Transverse colon (tissue), 4 donors: ENCODE results near the gene SELENON. TPM values are rescaled to one million over a fixed set of nuclear protein-coding genes. Genes with fewer than 3 reads are reported as not detected.
A peak's percentile ranks its signal among the peaks of the same experiment; 100 is the strongest.

Experiments used
- DNase-seq: peaks from one replicate; pipeline ENCODE4 v3.0.0-alpha.2; 2019
- H3K27ac ChIP-seq, 4 donors: fragments of 200-600 bp; sonication (generic); 2 replicates each; pipeline ENCODE4 v1.5.1; 2016 to 2018; ENCODE audit warnings: inconsistent platforms in 4 of 4
- H3K27me3 ChIP-seq: fragments of 200-600 bp; sonication (generic); 2 replicates; pipeline ENCODE4 v1.5.1; 2017; ENCODE audit warnings: inconsistent platforms
- H3K36me3 ChIP-seq, 4 donors: fragments of 200-600 bp; sonication (generic); 2 replicates each; pipeline ENCODE4 v1.5.1; 2017 to 2019; ENCODE audit warnings: inconsistent platforms in 4 of 4
- H3K4me1 ChIP-seq, 4 donors: fragments of 200-600 bp; sonication (generic); 2 replicates each; pipeline ENCODE4 v1.5.1; 2017 to 2020; ENCODE audit warnings: inconsistent platforms in 4 of 4
- H3K4me3 ChIP-seq, 4 donors: fragments of 200-600 bp; sonication (generic); 1 replicate in 1 of 4; 2 replicates in 3 of 4; pipeline versions ENCODE4 v1.5.1 to v1.6.1; 2017 to 2019; ENCODE audit warnings: inconsistent platforms in 4 of 4
- H3K9me3 ChIP-seq, 2 donors: fragments of 200-600 bp; sonication (generic); 2 replicates each; pipeline ENCODE4 v1.5.1; 2017 to 2019; ENCODE audit warnings: inconsistent platforms in 2 of 2
- EP300 ChIP-seq: sonication (generic); formaldehyde crosslinking; IDR thresholded peaks from one replicate; pipeline ENCODE4 v1.6.1; 2017; ENCODE audit warnings: antibody characterized with exemption, low read depth
- POLR2A ChIP-seq: fragments of 450-650 bp; IDR thresholded peaks from one replicate; pipeline ENCODE4 v1.6.1; 2016; ENCODE audit warnings: antibody characterized with exemption, mild to moderate bottlenecking, moderate library complexity
- POLR2AphosphoS5 ChIP-seq, 3 donors: sonication (generic); formaldehyde crosslinking; IDR thresholded peaks; one replicate each; pipeline ENCODE4 v1.6.1; 2016; ENCODE audit warnings: antibody characterized with exemption in 3 of 3
- WGBS, 2 donors: methylation state at CpG; one replicate each; pipeline ENCODE4 v1.1.5; 2018; ENCODE audit warnings: low coverage in 1 of 2; 5-methylcytosine and 5-hydroxymethylcytosine counted together
- in situ Hi-C, 4 donors: fragments of 200-750 bp; cut with MboI; loops; one replicate each; pipeline versions ENCODE4 v1.15.0 to v1.15.1; 2017; ENCODE audit warnings: low sequenced_read_pairs in 3 of 4, low pct_ligation_motif_present in 1 of 4, low pct_unique_long_range_greater_than_20kb in 1 of 4
- intact Hi-C: fragments of 100-400 bp; cut with DNase I; formaldehyde crosslinking; loops from one replicate; pipeline ENCODE4 v1.15.1; 2023; ENCODE audit warnings: low total_unique reads
- total RNA-seq, 4 donors: library from RNA; depleted of rRNA; stranded (reverse); fragments of >200 nt; gene quantifications; one replicate each; pipeline ENCODE4 v1.1.0, GENCODE V29; 2016
- TF ChIP-seq, protein P1 (sequence below), 5 experiments: fragments of 200-600 bp in 3 of 5; fragments of 450-650 bp in 2 of 5; sonication (generic) in 3 of 5; IDR thresholded peaks; 1 replicate in 2 of 5; 2 replicates in 3 of 5; pipeline ENCODE4 v1.5.1; 2016 to 2017; ENCODE audit warnings: antibody characterized with exemption in 5 of 5, inconsistent platforms in 3 of 5, mild to moderate bottlenecking in 2 of 5, moderate library complexity in 1 of 5

Gene SELENON
- total RNA-seq, 4 donors from 2014 or later, result 17.1 to 68.1 (median 24.4) TPM

DNA sequence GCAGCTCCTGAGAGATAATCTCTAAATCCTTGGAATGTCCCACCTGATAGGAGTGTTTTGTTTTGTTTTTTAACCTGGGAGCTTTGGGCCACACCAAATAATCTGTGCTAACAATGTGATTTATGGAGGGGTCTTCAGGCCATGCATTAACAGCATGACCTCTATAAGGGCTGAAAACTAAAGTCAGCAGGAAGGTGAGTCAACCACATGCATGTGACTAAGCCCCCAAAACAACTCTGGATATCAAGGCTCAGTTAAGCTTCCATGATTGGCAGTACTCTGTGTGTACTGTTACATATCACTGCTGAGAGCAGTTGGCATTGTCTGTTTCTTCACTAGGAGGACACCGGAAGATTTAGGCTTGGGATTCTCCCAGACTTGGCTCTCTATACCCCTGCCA, 48.5 kb downstream of the SELENON start:
- in situ Hi-C loops (no loop called here), intact Hi-C loops (no loop called here)
- DNase-seq, result no peak
- Histone ChIP-seq H3K4me3 (no peak overlapping the region), H3K4me1 (no peaks in the 10 kb centered on the region), H3K27ac (no peak overlapping the region), H3K36me3 (no peaks in the 10 kb centered on the region), H3K9me3 (no peaks in the 10 kb centered on the region), H3K27me3 (no peaks in the 10 kb centered on the region)
- TF ChIP-seq POLR2AphosphoS5 (IDR thresholded peaks at IDR 0.05) (no peak), POLR2A (no peak), EP300 (no peak)
- TF ChIP-seq, protein P1, sequence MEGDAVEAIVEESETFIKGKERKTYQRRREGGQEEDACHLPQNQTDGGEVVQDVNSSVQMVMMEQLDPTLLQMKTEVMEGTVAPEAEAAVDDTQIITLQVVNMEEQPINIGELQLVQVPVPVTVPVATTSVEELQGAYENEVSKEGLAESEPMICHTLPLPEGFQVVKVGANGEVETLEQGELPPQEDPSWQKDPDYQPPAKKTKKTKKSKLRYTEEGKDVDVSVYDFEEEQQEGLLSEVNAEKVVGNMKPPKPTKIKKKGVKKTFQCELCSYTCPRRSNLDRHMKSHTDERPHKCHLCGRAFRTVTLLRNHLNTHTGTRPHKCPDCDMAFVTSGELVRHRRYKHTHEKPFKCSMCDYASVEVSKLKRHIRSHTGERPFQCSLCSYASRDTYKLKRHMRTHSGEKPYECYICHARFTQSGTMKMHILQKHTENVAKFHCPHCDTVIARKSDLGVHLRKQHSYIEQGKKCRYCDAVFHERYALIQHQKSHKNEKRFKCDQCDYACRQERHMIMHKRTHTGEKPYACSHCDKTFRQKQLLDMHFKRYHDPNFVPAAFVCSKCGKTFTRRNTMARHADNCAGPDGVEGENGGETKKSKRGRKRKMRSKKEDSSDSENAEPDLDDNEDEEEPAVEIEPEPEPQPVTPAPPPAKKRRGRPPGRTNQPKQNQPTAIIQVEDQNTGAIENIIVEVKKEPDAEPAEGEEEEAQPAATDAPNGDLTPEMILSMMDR (IDR thresholded peaks at IDR 0.05), result no peak
- 77% methylated on average over 1 of the region's 1 CpG; no CpG with 5 or more reads in 1 of the 2 donors for WGBS, 2 donors

DNA sequence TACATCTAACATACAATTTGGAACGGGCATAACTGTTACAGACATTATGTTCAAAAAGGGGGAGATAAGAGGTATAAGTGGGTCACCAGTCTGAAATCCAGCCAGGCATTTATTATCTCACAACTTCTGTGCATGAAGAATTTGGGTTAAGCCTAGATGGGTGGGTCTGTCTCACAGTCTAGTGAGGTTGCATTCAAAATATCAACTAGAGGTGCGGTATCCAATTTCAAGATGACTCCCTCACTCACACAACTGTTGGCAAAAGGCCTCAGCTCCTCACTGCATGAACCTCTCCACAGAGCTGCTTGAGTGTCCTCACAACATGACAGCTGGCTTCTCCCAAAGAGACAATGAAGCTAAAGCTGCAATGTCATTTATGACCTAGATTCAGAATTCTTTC, 54.6 kb downstream of the SELENON start:
- Histone ChIP-seq H3K4me3 (no peak overlapping the region), H3K9me3 (no peaks in the 10 kb centered on the region), H3K27ac (no peak overlapping the region), H3K36me3 (no peaks in the 10 kb centered on the region), H3K27me3 (no peaks in the 10 kb centered on the region), H3K4me1 (peaks cover 6 to 11% (median 7%) of the 10 kb centered on the region in 4 donors)
- intact Hi-C loops, result no loop called here
- in situ Hi-C loops, result no loop called here
- TF ChIP-seq, protein P1 (IDR thresholded peaks at IDR 0.05), result no peak
- no peak for TF ChIP-seq EP300
- no peak for TF ChIP-seq POLR2A
- TF ChIP-seq POLR2AphosphoS5 (IDR thresholded peaks at IDR 0.05), result no peak
- DNase-seq, result no peak
- WGBS, 2 donors, result 89 to 95% methylated on average over 1 to 2 of the region's 2 CpGs

DNA sequence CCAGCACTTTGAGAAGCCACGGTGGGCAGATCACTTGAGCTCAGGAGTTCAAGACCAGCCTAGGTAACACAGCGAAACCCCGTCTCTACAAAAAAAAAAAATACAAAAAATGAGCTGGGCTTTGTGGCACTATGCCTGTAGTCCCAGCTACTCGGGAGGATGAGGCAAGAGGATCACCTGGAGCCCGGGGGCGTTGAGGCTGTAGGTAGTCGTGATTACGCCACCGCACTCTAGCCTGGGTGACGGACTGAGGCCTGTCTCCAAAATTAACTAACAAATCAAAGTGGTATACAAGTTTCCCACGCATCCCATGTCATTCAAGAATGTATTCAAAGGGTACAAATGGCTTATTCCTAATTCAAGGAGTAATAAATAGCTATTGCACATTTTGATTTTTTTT, 56.9 kb downstream of the SELENON start:
- peaks cover 6 to 26% (median 16%) of the 10 kb centered on the region in 4 donors for H3K4me1 ChIP-seq
- H3K36me3 ChIP-seq, result no peaks in the 10 kb centered on the region
- H3K4me3 ChIP-seq, result no peak overlapping the region
- TF ChIP-seq EP300 (no peak), POLR2AphosphoS5 (IDR thresholded peaks at IDR 0.05) (no peak), POLR2A (no peak)
- TF ChIP-seq, protein P1 (IDR thresholded peaks at IDR 0.05), result no peak
- no peak for DNase-seq
- no peaks in the 10 kb centered on the region for H3K27me3 ChIP-seq
- intact Hi-C loops, result no loop called here
- no peak overlapping the region for H3K27ac ChIP-seq
- in situ Hi-C loops, result no loop called here
- no peaks in the 10 kb centered on the region for H3K9me3 ChIP-seq
- WGBS, 2 donors, result 91 to 100% methylated on average over 3 to 11 of the region's 11 CpGs

DNA sequence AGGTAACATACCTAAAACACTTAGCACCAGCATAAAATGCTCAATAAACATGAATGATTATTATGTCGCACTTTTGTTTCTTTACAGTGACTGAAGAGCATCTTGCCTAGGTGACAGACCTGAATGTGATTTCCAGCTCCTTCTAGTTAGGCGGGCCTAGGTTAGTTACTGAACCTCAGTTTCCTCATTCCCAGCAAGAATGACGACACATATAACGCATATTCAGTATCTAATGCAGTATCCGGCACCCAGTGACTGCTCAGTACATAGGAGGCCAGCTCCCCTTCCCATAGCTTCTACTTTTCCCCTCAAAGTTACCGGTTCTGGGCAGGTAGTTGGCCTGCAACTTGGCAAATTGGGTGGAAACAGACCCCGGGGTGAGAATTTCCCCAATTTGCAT, 58.5 kb downstream of the SELENON start:
- WGBS, 2 donors, result 32 to 59% methylated on average over 4 to 7 of the region's 7 CpGs
- Histone ChIP-seq H3K9me3 (no peaks in the 10 kb centered on the region), H3K36me3 (no peaks in the 10 kb centered on the region), H3K4me1 (peaks cover 6 to 26% (median 16%) of the 10 kb centered on the region in 4 donors), H3K4me3 (peak overlapping the region in 2 of 4 donors; percentile 43 to 64), H3K27me3 (no peaks in the 10 kb centered on the region), H3K27ac (peak overlapping the region in 1 of 4 donors; percentile 73)
- TF ChIP-seq POLR2AphosphoS5 (IDR thresholded peaks at IDR 0.05) (no peak), POLR2A (no peak), EP300 (no peak)
- TF ChIP-seq, protein P1 (IDR thresholded peaks at IDR 0.05), result no peak
- in situ Hi-C loops, result no loop called here
- no peak for DNase-seq
- intact Hi-C loops, result no loop called here
